ENCODE measurements around the gene HADHA. TPM values are rescaled to one million over a fixed set of nuclear protein-coding genes. Genes with fewer than 3 reads are reported as not detected.

The HADHA gene
- total RNA-seq, 1 experiment from 2014 or later = 118 TPM

DNA sequence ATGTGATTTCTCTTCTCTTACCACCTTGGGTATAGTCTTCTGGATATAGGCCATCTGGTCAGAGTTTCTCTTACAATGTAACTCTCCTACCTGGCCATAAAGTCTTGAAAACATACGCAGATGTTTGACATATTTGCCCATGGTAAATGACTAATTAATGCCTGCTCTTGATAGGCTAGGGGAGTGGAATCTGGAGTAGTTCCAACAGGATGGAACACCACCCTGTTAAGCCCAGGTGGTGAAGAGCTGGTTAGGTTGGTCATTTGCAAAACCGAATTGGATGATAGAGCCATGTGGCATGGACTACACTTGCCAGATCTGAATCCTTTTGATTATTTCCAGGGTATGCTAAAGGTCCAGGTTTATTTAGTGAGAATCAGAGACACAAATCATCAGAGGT is 36.8 kb upstream of the HADHA start:
- Mint-ChIP-seq H3K4me1 (no peaks in the 10 kb centered on the region), H3K4me3 (no peak overlapping the region), H3K27ac (no peak overlapping the region), H3K9me3 (no peaks in the 10 kb centered on the region), H3K36me3 (peaks cover 64% of the 10 kb centered on the region), H3K27me3 (ENCODE audit: low read depth) (no peaks in the 10 kb centered on the region)
- TF ChIP-seq, protein P1, sequence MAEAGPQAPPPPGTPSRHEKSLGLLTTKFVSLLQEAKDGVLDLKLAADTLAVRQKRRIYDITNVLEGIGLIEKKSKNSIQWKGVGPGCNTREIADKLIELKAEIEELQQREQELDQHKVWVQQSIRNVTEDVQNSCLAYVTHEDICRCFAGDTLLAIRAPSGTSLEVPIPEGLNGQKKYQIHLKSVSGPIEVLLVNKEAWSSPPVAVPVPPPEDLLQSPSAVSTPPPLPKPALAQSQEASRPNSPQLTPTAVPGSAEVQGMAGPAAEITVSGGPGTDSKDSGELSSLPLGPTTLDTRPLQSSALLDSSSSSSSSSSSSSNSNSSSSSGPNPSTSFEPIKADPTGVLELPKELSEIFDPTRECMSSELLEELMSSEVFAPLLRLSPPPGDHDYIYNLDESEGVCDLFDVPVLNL (CRISPR knock-in tag; IDR thresholded peaks at IDR 0.05; ENCODE audit: borderline replicate concordance, low read depth) = no peak
- TF ChIP-seq FOXJ3 (CRISPR knock-in tag; IDR thresholded peaks at IDR 0.05; ENCODE audit: borderline replicate concordance) (no peak), CBFB (CRISPR knock-in tag; IDR thresholded peaks at IDR 0.05; ENCODE audit: low read depth) (no peak), FOXK1 (CRISPR knock-in tag; IDR thresholded peaks at IDR 0.05) (no peak), MYBL2 (CRISPR knock-in tag; IDR thresholded peaks at IDR 0.05) (no peak), TCF7 (CRISPR knock-in tag; IDR thresholded peaks at IDR 0.05; ENCODE audit: low read depth) (no peak), JUN (CRISPR knock-in tag; IDR thresholded peaks at IDR 0.05) (no peak), FOXP1 (CRISPR knock-in tag; IDR thresholded peaks at IDR 0.05; ENCODE audit: borderline replicate concordance) (no peak), SOX15 (CRISPR knock-in tag; IDR thresholded peaks at IDR 0.05) (no peak), RORB (CRISPR knock-in tag; IDR thresholded peaks at IDR 0.05) (no peak), TP53 (CRISPR knock-in tag; IDR thresholded peaks at IDR 0.05) (no peak), NR1H2 (CRISPR knock-in tag; IDR thresholded peaks at IDR 0.05) (no peak)
- TF ChIP-seq, protein P2, sequence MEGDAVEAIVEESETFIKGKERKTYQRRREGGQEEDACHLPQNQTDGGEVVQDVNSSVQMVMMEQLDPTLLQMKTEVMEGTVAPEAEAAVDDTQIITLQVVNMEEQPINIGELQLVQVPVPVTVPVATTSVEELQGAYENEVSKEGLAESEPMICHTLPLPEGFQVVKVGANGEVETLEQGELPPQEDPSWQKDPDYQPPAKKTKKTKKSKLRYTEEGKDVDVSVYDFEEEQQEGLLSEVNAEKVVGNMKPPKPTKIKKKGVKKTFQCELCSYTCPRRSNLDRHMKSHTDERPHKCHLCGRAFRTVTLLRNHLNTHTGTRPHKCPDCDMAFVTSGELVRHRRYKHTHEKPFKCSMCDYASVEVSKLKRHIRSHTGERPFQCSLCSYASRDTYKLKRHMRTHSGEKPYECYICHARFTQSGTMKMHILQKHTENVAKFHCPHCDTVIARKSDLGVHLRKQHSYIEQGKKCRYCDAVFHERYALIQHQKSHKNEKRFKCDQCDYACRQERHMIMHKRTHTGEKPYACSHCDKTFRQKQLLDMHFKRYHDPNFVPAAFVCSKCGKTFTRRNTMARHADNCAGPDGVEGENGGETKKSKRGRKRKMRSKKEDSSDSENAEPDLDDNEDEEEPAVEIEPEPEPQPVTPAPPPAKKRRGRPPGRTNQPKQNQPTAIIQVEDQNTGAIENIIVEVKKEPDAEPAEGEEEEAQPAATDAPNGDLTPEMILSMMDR (IDR thresholded peaks at IDR 0.05) = no peak
- TF ChIP-seq, protein P3, sequence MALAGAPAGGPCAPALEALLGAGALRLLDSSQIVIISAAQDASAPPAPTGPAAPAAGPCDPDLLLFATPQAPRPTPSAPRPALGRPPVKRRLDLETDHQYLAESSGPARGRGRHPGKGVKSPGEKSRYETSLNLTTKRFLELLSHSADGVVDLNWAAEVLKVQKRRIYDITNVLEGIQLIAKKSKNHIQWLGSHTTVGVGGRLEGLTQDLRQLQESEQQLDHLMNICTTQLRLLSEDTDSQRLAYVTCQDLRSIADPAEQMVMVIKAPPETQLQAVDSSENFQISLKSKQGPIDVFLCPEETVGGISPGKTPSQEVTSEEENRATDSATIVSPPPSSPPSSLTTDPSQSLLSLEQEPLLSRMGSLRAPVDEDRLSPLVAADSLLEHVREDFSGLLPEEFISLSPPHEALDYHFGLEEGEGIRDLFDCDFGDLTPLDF (CRISPR knock-in tag; IDR thresholded peaks at IDR 0.05) = no peak
- TF ChIP-seq, protein P4, sequence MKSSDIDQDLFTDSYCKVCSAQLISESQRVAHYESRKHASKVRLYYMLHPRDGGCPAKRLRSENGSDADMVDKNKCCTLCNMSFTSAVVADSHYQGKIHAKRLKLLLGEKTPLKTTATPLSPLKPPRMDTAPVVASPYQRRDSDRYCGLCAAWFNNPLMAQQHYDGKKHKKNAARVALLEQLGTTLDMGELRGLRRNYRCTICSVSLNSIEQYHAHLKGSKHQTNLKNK (CRISPR knock-in tag; IDR thresholded peaks at IDR 0.05) = no peak
- TF ChIP-seq, protein P5, sequence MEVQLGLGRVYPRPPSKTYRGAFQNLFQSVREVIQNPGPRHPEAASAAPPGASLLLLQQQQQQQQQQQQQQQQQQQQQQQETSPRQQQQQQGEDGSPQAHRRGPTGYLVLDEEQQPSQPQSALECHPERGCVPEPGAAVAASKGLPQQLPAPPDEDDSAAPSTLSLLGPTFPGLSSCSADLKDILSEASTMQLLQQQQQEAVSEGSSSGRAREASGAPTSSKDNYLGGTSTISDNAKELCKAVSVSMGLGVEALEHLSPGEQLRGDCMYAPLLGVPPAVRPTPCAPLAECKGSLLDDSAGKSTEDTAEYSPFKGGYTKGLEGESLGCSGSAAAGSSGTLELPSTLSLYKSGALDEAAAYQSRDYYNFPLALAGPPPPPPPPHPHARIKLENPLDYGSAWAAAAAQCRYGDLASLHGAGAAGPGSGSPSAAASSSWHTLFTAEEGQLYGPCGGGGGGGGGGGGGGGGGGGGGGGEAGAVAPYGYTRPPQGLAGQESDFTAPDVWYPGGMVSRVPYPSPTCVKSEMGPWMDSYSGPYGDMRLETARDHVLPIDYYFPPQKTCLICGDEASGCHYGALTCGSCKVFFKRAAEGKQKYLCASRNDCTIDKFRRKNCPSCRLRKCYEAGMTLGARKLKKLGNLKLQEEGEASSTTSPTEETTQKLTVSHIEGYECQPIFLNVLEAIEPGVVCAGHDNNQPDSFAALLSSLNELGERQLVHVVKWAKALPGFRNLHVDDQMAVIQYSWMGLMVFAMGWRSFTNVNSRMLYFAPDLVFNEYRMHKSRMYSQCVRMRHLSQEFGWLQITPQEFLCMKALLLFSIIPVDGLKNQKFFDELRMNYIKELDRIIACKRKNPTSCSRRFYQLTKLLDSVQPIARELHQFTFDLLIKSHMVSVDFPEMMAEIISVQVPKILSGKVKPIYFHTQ (CRISPR knock-in tag; IDR thresholded peaks at IDR 0.05) = no peak
- TF ChIP-seq, protein P6, sequence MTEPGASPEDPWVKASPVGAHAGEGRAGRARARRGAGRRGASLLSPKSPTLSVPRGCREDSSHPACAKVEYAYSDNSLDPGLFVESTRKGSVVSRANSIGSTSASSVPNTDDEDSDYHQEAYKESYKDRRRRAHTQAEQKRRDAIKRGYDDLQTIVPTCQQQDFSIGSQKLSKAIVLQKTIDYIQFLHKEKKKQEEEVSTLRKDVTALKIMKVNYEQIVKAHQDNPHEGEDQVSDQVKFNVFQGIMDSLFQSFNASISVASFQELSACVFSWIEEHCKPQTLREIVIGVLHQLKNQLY (CRISPR knock-in tag; IDR thresholded peaks at IDR 0.05) = no peak
- TF ChIP-seq, protein P7, sequence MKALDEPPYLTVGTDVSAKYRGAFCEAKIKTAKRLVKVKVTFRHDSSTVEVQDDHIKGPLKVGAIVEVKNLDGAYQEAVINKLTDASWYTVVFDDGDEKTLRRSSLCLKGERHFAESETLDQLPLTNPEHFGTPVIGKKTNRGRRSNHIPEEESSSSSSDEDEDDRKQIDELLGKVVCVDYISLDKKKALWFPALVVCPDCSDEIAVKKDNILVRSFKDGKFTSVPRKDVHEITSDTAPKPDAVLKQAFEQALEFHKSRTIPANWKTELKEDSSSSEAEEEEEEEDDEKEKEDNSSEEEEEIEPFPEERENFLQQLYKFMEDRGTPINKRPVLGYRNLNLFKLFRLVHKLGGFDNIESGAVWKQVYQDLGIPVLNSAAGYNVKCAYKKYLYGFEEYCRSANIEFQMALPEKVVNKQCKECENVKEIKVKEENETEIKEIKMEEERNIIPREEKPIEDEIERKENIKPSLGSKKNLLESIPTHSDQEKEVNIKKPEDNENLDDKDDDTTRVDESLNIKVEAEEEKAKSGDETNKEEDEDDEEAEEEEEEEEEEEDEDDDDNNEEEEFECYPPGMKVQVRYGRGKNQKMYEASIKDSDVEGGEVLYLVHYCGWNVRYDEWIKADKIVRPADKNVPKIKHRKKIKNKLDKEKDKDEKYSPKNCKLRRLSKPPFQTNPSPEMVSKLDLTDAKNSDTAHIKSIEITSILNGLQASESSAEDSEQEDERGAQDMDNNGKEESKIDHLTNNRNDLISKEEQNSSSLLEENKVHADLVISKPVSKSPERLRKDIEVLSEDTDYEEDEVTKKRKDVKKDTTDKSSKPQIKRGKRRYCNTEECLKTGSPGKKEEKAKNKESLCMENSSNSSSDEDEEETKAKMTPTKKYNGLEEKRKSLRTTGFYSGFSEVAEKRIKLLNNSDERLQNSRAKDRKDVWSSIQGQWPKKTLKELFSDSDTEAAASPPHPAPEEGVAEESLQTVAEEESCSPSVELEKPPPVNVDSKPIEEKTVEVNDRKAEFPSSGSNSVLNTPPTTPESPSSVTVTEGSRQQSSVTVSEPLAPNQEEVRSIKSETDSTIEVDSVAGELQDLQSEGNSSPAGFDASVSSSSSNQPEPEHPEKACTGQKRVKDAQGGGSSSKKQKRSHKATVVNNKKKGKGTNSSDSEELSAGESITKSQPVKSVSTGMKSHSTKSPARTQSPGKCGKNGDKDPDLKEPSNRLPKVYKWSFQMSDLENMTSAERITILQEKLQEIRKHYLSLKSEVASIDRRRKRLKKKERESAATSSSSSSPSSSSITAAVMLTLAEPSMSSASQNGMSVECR (CRISPR knock-in tag; IDR thresholded peaks at IDR 0.05; ENCODE audit: borderline replicate concordance) = no peak
- TF ChIP-seq, protein P8, sequence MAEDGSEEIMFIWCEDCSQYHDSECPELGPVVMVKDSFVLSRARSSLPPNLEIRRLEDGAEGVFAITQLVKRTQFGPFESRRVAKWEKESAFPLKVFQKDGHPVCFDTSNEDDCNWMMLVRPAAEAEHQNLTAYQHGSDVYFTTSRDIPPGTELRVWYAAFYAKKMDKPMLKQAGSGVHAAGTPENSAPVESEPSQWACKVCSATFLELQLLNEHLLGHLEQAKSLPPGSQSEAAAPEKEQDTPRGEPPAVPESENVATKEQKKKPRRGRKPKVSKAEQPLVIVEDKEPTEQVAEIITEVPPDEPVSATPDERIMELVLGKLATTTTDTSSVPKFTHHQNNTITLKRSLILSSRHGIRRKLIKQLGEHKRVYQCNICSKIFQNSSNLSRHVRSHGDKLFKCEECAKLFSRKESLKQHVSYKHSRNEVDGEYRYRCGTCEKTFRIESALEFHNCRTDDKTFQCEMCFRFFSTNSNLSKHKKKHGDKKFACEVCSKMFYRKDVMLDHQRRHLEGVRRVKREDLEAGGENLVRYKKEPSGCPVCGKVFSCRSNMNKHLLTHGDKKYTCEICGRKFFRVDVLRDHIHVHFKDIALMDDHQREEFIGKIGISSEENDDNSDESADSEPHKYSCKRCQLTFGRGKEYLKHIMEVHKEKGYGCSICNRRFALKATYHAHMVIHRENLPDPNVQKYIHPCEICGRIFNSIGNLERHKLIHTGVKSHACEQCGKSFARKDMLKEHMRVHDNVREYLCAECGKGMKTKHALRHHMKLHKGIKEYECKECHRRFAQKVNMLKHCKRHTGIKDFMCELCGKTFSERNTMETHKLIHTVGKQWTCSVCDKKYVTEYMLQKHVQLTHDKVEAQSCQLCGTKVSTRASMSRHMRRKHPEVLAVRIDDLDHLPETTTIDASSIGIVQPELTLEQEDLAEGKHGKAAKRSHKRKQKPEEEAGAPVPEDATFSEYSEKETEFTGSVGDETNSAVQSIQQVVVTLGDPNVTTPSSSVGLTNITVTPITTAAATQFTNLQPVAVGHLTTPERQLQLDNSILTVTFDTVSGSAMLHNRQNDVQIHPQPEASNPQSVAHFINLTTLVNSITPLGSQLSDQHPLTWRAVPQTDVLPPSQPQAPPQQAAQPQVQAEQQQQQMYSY (CRISPR knock-in tag; IDR thresholded peaks at IDR 0.05) = no peak
- TF ChIP-seq, protein P9, sequence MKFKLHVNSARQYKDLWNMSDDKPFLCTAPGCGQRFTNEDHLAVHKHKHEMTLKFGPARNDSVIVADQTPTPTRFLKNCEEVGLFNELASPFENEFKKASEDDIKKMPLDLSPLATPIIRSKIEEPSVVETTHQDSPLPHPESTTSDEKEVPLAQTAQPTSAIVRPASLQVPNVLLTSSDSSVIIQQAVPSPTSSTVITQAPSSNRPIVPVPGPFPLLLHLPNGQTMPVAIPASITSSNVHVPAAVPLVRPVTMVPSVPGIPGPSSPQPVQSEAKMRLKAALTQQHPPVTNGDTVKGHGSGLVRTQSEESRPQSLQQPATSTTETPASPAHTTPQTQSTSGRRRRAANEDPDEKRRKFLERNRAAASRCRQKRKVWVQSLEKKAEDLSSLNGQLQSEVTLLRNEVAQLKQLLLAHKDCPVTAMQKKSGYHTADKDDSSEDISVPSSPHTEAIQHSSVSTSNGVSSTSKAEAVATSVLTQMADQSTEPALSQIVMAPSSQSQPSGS (CRISPR knock-in tag; IDR thresholded peaks at IDR 0.05; ENCODE audit: borderline replicate concordance, low read depth) = no peak
- ChIA-PET CTCF (no interaction called here), POLR2A (no interaction called here)
- no peak for DNase-seq (ENCODE audit: low spot score)
- ATAC-seq = no peak
